Left ventricle myocardium inferior (tissue), 1 donor: Measurements from ENCODE around the gene VSTM2B. TPM values are rescaled to one million over a fixed set of nuclear protein-coding genes. Genes with fewer than 3 reads are reported as not detected.

ENCODE experiments used
- DNase-seq: peaks from one replicate; pipeline ENCODE4 v3.0.0-alpha.2; 2020
- H3K27ac ChIP-seq: fragments of 200-600 bp; replicated peaks from 2 replicates; pipeline ENCODE4 v1.8.0; 2021
- H3K27me3 ChIP-seq: fragments of 200-600 bp; 2 replicates; pipeline ENCODE4 v1.8.0; 2021; ENCODE audit warnings: low read depth
- H3K36me3 ChIP-seq: fragments of 200-600 bp; 2 replicates; pipeline ENCODE4 v1.8.0; 2021
- H3K4me1 ChIP-seq: fragments of 200-600 bp; 2 replicates; pipeline ENCODE4 v1.8.0; 2021
- H3K4me3 ChIP-seq: fragments of 200-600 bp; 2 replicates; pipeline ENCODE4 v1.8.0; 2021; ENCODE audit warnings: mild to moderate bottlenecking, moderate library complexity
- H3K9me3 ChIP-seq: fragments of 200-600 bp; replicated peaks from 2 replicates; pipeline ENCODE4 v1.8.0; 2021
- intact Hi-C: fragments of 100-400 bp; cut with micrococcal nuclease; formaldehyde crosslinking; loops from one replicate; pipeline ENCODE4 v1.11.0; 2022
- total RNA-seq: library from RNA; stranded (reverse); fragmentation: NEBNext Ultra II Directional; extraction: Animal tissue kit (Norgen Biotek cat#: 25700); gene quantifications from one replicate; pipeline ENCODE4 v1.2.1, GENCODE V29; 2021
- TF ChIP-seq, protein P1 (sequence below): fragments of 200-600 bp; IDR thresholded peaks from 2 replicates; pipeline ENCODE4 v1.8.0; 2021; ENCODE audit warnings: antibody characterized with exemption, mild to moderate bottlenecking, borderline replicate concordance
- donor health status: DM: no; HTN: yes; CAD: no; lungs with severe emphysema.

The VSTM2B gene
- total RNA-seq, 1 donor from 2014 or later = not detected

DNA sequence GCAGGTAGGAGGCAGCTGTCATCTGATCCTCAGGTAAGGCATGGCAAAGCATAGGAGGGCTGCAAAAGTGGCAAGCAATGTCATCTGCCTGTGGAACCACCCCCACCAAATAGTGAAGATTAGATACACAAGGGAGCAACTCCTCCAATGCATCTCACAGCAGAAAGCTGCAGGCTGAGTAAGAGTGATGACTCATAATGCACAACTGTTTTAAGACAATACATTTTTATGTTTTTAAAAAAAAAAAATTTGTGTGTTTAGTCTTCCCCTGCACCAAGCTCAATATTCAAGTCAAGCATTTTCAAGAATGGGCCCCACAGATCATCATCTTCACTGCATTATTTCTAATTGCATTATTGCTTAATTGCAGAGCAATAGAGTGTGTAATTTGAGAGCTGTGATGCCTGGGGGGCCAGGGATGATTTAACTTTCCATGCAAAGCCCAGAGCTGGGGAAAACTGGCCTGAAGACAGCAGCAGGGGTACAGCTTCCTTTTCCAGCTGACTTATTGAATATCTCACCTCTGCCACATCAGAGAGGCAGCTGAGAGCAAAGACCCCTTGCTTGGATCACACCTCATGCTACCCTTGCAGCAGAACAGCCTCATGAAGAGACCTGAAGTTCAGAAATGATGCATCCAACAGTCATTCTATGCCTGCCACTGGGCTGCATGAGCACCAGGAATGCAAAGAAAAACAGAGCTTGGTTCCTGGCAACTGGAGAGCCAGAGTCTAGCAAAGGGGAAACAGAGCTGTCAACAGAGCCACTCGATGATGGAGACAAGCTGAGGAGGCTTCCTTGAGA is 57.6 kb downstream of the VSTM2B start:
- Histone ChIP-seq H3K27ac (no peak overlapping the region), H3K27me3 (peaks cover 66% of the 10 kb centered on the region), H3K9me3 (peaks cover 17% of the 10 kb centered on the region), H3K4me1 (no peaks in the 10 kb centered on the region), H3K4me3 (no peak overlapping the region), H3K36me3 (no peaks in the 10 kb centered on the region)
- no peak for DNase-seq
- intact Hi-C loops = no loop called here
- TF ChIP-seq, protein P1, sequence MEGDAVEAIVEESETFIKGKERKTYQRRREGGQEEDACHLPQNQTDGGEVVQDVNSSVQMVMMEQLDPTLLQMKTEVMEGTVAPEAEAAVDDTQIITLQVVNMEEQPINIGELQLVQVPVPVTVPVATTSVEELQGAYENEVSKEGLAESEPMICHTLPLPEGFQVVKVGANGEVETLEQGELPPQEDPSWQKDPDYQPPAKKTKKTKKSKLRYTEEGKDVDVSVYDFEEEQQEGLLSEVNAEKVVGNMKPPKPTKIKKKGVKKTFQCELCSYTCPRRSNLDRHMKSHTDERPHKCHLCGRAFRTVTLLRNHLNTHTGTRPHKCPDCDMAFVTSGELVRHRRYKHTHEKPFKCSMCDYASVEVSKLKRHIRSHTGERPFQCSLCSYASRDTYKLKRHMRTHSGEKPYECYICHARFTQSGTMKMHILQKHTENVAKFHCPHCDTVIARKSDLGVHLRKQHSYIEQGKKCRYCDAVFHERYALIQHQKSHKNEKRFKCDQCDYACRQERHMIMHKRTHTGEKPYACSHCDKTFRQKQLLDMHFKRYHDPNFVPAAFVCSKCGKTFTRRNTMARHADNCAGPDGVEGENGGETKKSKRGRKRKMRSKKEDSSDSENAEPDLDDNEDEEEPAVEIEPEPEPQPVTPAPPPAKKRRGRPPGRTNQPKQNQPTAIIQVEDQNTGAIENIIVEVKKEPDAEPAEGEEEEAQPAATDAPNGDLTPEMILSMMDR = no peak

DNA sequence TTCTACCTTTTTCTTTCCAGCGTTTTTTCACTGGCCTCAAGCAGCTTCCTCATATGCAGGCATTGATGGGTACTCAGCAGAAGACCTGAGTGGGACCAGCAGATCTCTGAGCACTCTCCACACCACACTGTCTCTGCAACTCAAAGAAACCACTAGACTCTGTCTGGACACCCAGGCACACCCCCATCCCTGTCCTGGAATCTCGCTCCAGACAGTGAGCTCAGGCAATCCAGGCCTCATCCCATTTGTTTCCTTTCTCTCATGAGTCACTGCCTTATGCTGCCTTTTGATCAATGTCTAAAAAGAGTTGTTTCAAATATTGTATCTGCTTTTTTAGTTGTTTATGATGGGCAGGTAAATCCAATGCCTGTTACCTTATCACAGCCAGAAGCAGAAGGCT is 60.6 kb downstream of the VSTM2B start:
- TF ChIP-seq, protein P1 = no peak
- Histone ChIP-seq H3K27me3 (peaks cover 64% of the 10 kb centered on the region), H3K27ac (no peak overlapping the region), H3K4me3 (no peak overlapping the region), H3K4me1 (no peaks in the 10 kb centered on the region), H3K9me3 (peaks cover 15% of the 10 kb centered on the region), H3K36me3 (no peaks in the 10 kb centered on the region)
- DNase-seq = no peak
- intact Hi-C loops = no loop called here

DNA sequence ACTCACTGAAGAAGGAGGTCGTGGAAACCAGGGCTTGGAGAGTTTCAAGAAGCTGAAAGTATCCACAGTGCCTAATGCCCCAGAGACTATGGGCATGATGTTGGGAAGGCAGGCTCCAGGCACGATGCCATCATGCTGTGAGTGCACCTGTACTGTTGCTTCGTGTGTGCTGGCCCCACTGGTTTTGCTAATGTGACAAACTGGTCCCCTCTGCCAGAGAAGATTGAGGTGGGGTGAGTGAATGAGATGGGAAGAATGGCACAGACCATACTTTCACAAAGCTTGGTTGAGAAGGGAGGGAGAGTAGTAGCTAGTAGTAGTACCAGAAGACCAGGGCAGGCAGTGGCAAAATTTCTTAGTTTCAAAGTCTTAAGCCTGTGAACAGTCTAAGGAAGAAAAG is 61.3 kb downstream of the VSTM2B start:
- peaks cover 12% of the 10 kb centered on the region for H3K9me3 ChIP-seq
- peaks cover 65% of the 10 kb centered on the region for H3K27me3 ChIP-seq
- H3K36me3 ChIP-seq = no peaks in the 10 kb centered on the region
- no peak for DNase-seq
- TF ChIP-seq, protein P1 = no peak
- H3K4me3 ChIP-seq = no peak overlapping the region
- no peak overlapping the region for H3K27ac ChIP-seq
- intact Hi-C loops = no loop called here
- H3K4me1 ChIP-seq = no peaks in the 10 kb centered on the region

DNA sequence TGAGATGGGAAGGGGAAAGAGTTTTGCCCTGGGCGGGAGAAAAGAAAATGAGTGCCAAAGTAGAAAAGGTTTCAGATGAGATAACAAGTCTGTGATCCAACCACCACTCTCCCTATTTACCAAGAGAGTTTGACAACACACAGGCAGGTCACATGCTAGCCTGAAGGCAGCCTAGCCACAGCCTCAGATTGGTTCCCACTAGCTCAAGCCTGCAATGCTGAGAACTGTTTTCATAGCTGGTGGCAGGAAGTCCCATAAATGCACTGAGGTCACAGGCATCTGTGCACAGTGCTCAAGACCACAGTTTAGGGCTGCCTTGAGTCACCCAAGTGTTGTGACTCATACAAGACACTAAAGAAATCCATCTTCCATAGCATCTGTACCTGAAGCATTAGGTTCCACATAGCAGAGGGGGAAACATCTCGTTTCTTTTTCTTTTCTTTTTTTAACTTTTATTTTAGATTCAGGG is 61.8 kb downstream of the VSTM2B start:
- H3K4me1 ChIP-seq = no peaks in the 10 kb centered on the region
- H3K27ac ChIP-seq = no peak overlapping the region
- DNase-seq = no peak
- H3K36me3 ChIP-seq = no peaks in the 10 kb centered on the region
- TF ChIP-seq, protein P1 = no peak
- H3K27me3 ChIP-seq = peaks cover 65% of the 10 kb centered on the region
- peaks cover 12% of the 10 kb centered on the region for H3K9me3 ChIP-seq
- no peak overlapping the region for H3K4me3 ChIP-seq
- intact Hi-C loops = no loop called here

DNA sequence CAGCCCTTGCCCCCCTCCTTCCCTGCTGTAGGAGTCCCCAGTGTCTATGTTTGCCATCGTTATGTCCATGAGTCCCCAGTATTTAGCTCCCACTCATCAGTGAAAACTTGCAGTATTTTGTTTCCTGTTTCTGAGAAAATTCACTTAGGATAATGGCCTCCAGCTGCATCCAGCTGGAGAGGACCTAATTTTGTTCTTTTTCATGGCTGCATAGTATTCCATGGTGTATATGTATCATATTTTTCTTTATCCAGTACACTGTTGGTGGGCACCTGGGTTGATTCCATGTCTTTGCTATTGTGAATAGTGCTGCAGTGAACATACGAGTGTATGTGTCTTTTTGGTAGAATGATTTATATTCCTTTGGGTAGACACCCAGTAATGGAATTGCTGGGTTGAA is 62.3 kb downstream of the VSTM2B start:
- Histone ChIP-seq H3K4me1 (no peaks in the 10 kb centered on the region), H3K27me3 (peaks cover 65% of the 10 kb centered on the region), H3K36me3 (no peaks in the 10 kb centered on the region), H3K4me3 (no peak overlapping the region), H3K27ac (no peak overlapping the region), H3K9me3 (peaks cover 12% of the 10 kb centered on the region)
- TF ChIP-seq, protein P1 = no peak
- intact Hi-C loops = no loop called here
- DNase-seq = no peak
